Gastrocnemius medialis (tissue), 4 donors: Measurements from ENCODE around the gene CFAP210. TPM values are rescaled to one million over a fixed set of nuclear protein-coding genes. Genes with fewer than 3 reads are reported as not detected.
A peak's percentile ranks its signal among the peaks of the same experiment; 100 is the strongest.
"Not testable (repeated sequence)": the region's sequence is repeated elsewhere in the genome, so short reads cannot be mapped to it uniquely, and the experiment has no call there.

ENCODE experiments used
- ATAC-seq, 2 donors: fragments of 150-250 bp; one replicate each; pipeline ENCODE4 v1.9.1; 2016
- DNase-seq, 2 donors: peaks; one replicate each; pipeline ENCODE4 v3.0.0-alpha.2; 2019
- H3K27ac ChIP-seq, 4 donors: fragments of 200-600 bp; sonication (generic); 1 replicate in 1 of 4; 2 replicates in 3 of 4; pipeline ENCODE4 v1.5.1; 2016 to 2018; ENCODE audit warnings: mild to moderate bottlenecking in 2 of 4, moderate library complexity in 1 of 4
- H3K27me3 ChIP-seq, 3 donors: fragments of 200-600 bp; sonication (generic) in 2 of 3; 1 replicate in 1 of 3; 2 replicates in 2 of 3; pipeline versions ENCODE4 v1.5.1 to v1.6.0; 2016 to 2019; ENCODE audit warnings: mild to moderate bottlenecking in 1 of 3, moderate library complexity in 1 of 3
- H3K36me3 ChIP-seq, 2 donors: fragments of 200-600 bp; sonication (generic) in 1 of 2; one replicate each; pipeline ENCODE4 v1.5.1; 2017 to 2018
- H3K4me1 ChIP-seq, 2 donors: fragments of 200-600 bp; sonication (generic) in 1 of 2; one replicate each; pipeline ENCODE4 v1.5.1; 2016 to 2017; ENCODE audit warnings: mild to moderate bottlenecking in 2 of 2
- H3K4me3 ChIP-seq, 4 donors: fragments of 200-600 bp; sonication (generic) in 3 of 4; 1 replicate in 1 of 4; 2 replicates in 3 of 4; pipeline ENCODE4 v1.5.1; 2016 to 2019; ENCODE audit warnings: mild to moderate bottlenecking in 2 of 4
- H3K9me3 ChIP-seq, 3 donors: fragments of 200-600 bp; sonication (generic) in 2 of 3; 1 replicate in 1 of 3; 2 replicates in 2 of 3; pipeline ENCODE4 v1.5.1; 2016 to 2019
- POLR2A ChIP-seq, 2 donors: fragments of 450-650 bp; IDR thresholded peaks; one replicate each; pipeline ENCODE4 v1.6.1; 2017; ENCODE audit warnings: antibody characterized with exemption in 2 of 2, mild to moderate bottlenecking in 2 of 2, moderate library complexity in 2 of 2
- in situ Hi-C, 4 donors: fragments of 200-750 bp; cut with MboI; loops; one replicate each; pipeline versions ENCODE4 v1.15.0 to v1.8.0; 2017; ENCODE audit warnings: low sequenced_read_pairs in 4 of 4
- intact Hi-C: fragments of 100-400 bp; cut with DNase I; formaldehyde crosslinking; loops from one replicate; pipeline ENCODE4 v1.15.1; 2023; ENCODE audit warnings: low total_unique reads
- total RNA-seq, 4 donors: library from RNA; depleted of rRNA; stranded (reverse); fragments of >200 nt; gene quantifications; one replicate each; pipeline versions ENCODE4 v1.1.0 to v1.2.3, GENCODE V29; 2016
- TF ChIP-seq, protein P1 (sequence below), 5 experiments: fragments of 450-650 bp in 3 of 5; fragments of 200-600 bp in 2 of 5; sonication (generic) in 2 of 5; IDR thresholded peaks in 4 of 5; conservative IDR thresholded peaks in 1 of 5; 1 replicate in 4 of 5; 2 replicates in 1 of 5; pipeline ENCODE4 v1.5.1; 2016 to 2019; ENCODE audit warnings: antibody characterized with exemption in 5 of 5, mild to moderate bottlenecking in 3 of 5, moderate library complexity in 3 of 5

The CFAP210 gene
- total RNA-seq, 4 donors from 2014 or later, result not detected

DNA sequence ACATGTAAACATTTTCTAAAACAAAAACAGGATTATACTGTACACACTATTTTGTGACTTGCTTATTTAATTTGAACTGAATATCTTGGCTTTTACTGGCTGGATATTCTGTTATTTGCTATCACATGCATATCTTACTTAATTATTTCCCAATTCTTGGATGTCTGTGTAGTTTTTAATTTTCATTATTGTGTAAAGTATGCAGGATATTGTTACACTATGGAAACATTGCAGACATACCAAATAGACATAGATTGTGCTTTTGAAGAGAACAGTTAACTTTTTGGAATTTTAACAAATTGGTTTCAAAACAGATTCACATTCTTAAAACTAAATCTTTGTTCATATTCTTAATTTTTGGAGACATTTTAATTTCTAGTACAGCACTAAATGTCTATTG is 2.2 kb upstream of the CFAP210 start:
- TF ChIP-seq POLR2A (IDR thresholded peaks at IDR 0.05), result no peak
- TF ChIP-seq, protein P1, sequence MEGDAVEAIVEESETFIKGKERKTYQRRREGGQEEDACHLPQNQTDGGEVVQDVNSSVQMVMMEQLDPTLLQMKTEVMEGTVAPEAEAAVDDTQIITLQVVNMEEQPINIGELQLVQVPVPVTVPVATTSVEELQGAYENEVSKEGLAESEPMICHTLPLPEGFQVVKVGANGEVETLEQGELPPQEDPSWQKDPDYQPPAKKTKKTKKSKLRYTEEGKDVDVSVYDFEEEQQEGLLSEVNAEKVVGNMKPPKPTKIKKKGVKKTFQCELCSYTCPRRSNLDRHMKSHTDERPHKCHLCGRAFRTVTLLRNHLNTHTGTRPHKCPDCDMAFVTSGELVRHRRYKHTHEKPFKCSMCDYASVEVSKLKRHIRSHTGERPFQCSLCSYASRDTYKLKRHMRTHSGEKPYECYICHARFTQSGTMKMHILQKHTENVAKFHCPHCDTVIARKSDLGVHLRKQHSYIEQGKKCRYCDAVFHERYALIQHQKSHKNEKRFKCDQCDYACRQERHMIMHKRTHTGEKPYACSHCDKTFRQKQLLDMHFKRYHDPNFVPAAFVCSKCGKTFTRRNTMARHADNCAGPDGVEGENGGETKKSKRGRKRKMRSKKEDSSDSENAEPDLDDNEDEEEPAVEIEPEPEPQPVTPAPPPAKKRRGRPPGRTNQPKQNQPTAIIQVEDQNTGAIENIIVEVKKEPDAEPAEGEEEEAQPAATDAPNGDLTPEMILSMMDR (IDR thresholded peaks at IDR 0.05 in 4 of 5, conservative IDR thresholded peaks at IDR 0.05 in 1 of 5), result no peak
- no peak overlapping the region for H3K27ac ChIP-seq
- DNase-seq (no peak), ATAC-seq (no peak)
- no peaks in the 10 kb centered on the region for H3K9me3 ChIP-seq
- no peaks in the 10 kb centered on the region for H3K36me3 ChIP-seq
- H3K27me3 ChIP-seq, result no peaks in the 10 kb centered on the region
- peaks cover 13 to 14% of the 10 kb centered on the region in 2 donors for H3K4me1 ChIP-seq
- no peak overlapping the region for H3K4me3 ChIP-seq
- intact Hi-C loops (no loop called here), in situ Hi-C loops (no loop called here)

DNA sequence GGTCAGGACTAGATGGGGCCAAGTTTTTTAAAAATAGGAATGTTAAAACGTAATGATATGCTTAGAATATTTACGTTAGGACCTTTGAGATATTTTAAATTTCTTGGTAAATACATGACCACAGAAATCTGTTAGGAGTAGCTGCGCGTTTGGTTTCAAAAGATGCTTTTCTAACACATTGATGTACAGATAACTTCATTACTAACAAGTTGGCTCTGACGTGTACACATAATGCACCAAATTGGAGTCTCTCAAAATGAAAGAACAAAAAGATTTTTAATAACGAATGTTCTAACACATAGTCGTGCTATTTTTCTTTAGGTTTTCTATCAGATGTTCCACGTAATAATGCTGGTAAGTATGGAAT is 672 bp upstream of the CFAP210 start:
- no peak for TF ChIP-seq POLR2A (IDR thresholded peaks at IDR 0.05)
- TF ChIP-seq, protein P1 (IDR thresholded peaks at IDR 0.05 in 4 of 5, conservative IDR thresholded peaks at IDR 0.05 in 1 of 5), result no peak
- ATAC-seq (no peak), DNase-seq (no peak)
- no peaks in the 10 kb centered on the region for H3K9me3 ChIP-seq
- H3K27me3 ChIP-seq, result no peaks in the 10 kb centered on the region
- peaks cover 13 to 14% of the 10 kb centered on the region in 2 donors for H3K4me1 ChIP-seq
- in situ Hi-C loops, result no loop called here
- H3K4me3 ChIP-seq, result peak overlapping the region; percentile 87 to 93 (median 88)
- no peaks in the 10 kb centered on the region for H3K36me3 ChIP-seq
- H3K27ac ChIP-seq, result peak overlapping the region; percentile 83 to 90 (median 87)
- intact Hi-C loops, result loop anchor here (2.0 to 5.0 kb wide), 2 partner anchors 38 to 113 kb away; partner anchors contain the start of genes KLHL23 and PPIG

DNA sequence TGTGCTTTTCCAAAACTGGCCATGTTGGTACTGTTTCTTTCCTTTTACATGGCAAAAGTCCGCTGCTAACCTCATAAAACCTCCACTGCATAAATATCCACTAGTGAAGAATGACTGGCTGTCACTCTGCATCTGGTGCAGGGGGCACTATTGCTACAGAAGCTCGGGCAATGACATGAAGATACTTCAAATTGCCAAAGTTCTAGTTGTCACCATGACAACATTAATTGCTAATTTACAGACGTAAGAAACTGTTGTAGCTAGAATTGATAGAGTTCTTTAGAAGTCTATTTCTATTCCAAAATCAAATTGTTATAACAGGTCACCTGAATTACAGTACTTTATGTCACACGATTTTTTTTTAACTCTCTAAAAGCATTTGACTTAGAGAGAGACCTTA is 845 bp downstream of the CFAP210 start:
- no peak for DNase-seq
- no peak for TF ChIP-seq POLR2A (IDR thresholded peaks at IDR 0.05)
- TF ChIP-seq, protein P1 (IDR thresholded peaks at IDR 0.05 in 4 of 5, conservative IDR thresholded peaks at IDR 0.05 in 1 of 5), result no peak
- H3K36me3 ChIP-seq, result no peaks in the 10 kb centered on the region
- H3K9me3 ChIP-seq, result no peaks in the 10 kb centered on the region
- H3K4me3 ChIP-seq, result peak overlapping the region in 2 of 4 donors; percentile 88 to 93
- peaks cover 9 to 14% of the 10 kb centered on the region in 2 donors for H3K4me1 ChIP-seq
- H3K27me3 ChIP-seq, result no peaks in the 10 kb centered on the region
- in situ Hi-C loops, result no loop called here
- intact Hi-C loops, result loop anchor here (5.0 kb wide), 1 partner anchor 111 kb away; the partner anchor contains the start of gene PPIG
- no peak overlapping the region for H3K27ac ChIP-seq
- no peak for ATAC-seq

DNA sequence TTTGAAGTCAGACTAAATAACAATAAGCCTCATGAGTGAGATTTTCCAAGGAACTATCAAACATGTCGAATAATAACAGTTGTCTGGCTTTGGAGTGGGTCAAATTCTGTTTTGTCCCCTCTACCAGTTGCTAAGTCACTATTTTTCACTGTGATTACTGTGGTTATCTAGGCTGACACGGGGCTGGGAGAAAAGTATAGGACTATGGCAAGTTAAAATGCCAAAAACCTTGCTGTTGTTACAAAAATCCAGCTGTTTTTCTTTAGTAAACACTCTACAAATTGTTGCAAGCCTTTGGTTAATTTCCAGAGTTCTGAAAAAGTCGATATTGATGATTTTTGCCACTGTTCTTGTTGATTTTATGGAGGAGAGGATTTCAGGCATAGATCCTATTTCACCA is 1.5 kb downstream of the CFAP210 start:
- no peaks in the 10 kb centered on the region for H3K9me3 ChIP-seq
- no peak overlapping the region for H3K27ac ChIP-seq
- intact Hi-C loops, result loop anchor here (5.0 kb wide), 1 partner anchor 110 kb away; the partner anchor contains the start of gene PPIG
- no peaks in the 10 kb centered on the region for H3K27me3 ChIP-seq
- no peak for TF ChIP-seq POLR2A (IDR thresholded peaks at IDR 0.05)
- TF ChIP-seq, protein P1 (IDR thresholded peaks at IDR 0.05 in 4 of 5, conservative IDR thresholded peaks at IDR 0.05 in 1 of 5), result no peak
- in situ Hi-C loops, result no loop called here
- ATAC-seq, result no peak
- no peaks in the 10 kb centered on the region for H3K36me3 ChIP-seq
- H3K4me1 ChIP-seq, result peaks cover 9 to 14% of the 10 kb centered on the region in 2 donors
- H3K4me3 ChIP-seq, result no peak overlapping the region
- no peak for DNase-seq

DNA sequence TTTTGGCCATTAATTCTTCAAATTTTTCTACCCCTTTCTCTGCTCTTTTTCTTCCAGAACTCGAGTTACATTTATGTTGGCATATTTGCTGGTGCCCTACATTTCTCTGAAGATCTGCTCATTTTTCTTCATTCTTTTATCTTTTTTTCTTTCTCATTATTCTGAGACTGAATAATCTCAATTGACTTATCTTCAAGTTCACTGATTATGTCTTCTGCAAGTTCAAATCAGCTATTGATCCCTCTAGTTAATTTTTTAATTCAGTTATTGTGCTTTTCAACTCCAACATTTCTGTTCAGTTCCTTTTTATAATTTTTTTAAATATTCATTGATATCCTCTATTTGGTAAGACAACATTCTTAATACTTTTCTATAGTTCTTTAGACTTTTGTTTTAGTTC is 3.2 kb downstream of the CFAP210 start:
- ATAC-seq, result no peak
- peaks cover 9 to 14% of the 10 kb centered on the region in 2 donors for H3K4me1 ChIP-seq
- in situ Hi-C loops (no loop called here), intact Hi-C loops (loop anchor here (5.0 kb wide), 1 partner anchor 109 kb away; the partner anchor contains the start of gene PPIG)
- no peak overlapping the region for H3K4me3 ChIP-seq
- no peaks in the 10 kb centered on the region for H3K9me3 ChIP-seq
- no peak overlapping the region for H3K27ac ChIP-seq
- no peak for TF ChIP-seq POLR2A (IDR thresholded peaks at IDR 0.05)
- TF ChIP-seq, protein P1 (IDR thresholded peaks at IDR 0.05 in 4 of 5, conservative IDR thresholded peaks at IDR 0.05 in 1 of 5), result no peak
- H3K36me3 ChIP-seq, result no peaks in the 10 kb centered on the region
- no peak for DNase-seq
- H3K27me3 ChIP-seq, result no peaks in the 10 kb centered on the region

DNA sequence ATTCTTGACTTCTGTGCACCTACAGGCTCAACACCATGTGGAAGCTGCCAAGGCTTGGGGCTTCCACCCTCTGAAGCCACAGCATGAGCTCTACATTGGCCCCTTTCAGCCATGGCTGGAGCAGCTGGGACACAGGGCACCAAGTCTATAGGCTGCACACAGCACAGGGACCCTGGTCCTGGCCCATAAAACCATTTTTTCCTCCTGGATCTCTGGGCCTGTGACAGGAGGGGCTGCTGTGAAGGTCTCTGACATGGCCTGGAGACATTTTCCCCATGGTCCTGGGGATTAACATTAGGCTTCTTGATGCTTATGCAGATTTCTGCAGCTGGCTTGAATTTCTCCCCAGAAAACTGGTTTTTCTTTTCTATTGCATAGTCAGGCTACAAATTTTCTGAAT is 6.3 kb downstream of the CFAP210 start:
- H3K36me3 ChIP-seq, intact Hi-C loops, H3K27me3 ChIP-seq, H3K9me3 ChIP-seq, in situ Hi-C loops, H3K4me1 ChIP-seq, ATAC-seq, H3K4me3 ChIP-seq, DNase-seq, H3K27ac ChIP-seq: not testable (repeated sequence)

DNA sequence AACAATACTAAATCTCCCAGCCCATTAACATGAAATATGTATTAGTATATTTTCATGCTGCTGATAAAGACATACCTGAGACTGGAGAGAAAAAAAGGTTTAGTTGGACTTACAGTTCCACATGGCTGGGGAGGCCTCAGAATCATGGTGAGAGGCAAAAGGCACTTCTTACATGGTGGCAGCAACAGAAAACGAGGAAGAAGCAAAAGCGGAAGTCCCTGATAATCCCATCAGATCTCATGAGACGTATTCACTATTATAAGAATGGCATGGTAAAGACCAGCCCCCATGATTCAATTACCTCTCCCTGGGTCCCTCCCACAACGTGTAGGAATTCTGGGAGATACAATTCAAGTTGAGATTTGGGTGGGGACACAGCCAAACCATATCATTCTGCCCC is 7.4 kb downstream of the CFAP210 start:
- intact Hi-C loops, H3K4me3 ChIP-seq, in situ Hi-C loops, H3K27ac ChIP-seq, H3K4me1 ChIP-seq, H3K27me3 ChIP-seq, DNase-seq, H3K36me3 ChIP-seq, H3K9me3 ChIP-seq, ATAC-seq: not testable (repeated sequence)
